Mucosa of descending colon (tissue), 3 donors: ENCODE data around the gene GBP4. TPM values are rescaled to one million over a fixed set of nuclear protein-coding genes. Genes with fewer than 3 reads are reported as not detected.

Experiments used
- ATAC-seq: fragments of 200-7000 bp; cut with Tn5 transposase; one replicate; pipeline ENCODE4 v1.9.1; 2020; ENCODE audit warnings: mild to moderate bottlenecking, moderate library complexity
- DNase-seq, 3 donors: peaks; one replicate each; pipeline ENCODE4 v3.0.0-alpha.2; 2020
- H3K36me3 ChIP-seq: fragments of 200-600 bp; one replicate; pipeline ENCODE4 v1.8.0; 2021; ENCODE audit warnings: low read depth, mild to moderate bottlenecking
- H3K4me1 ChIP-seq: fragments of 200-600 bp; one replicate; pipeline ENCODE4 v1.8.0; 2021; ENCODE audit warnings: low read depth, mild to moderate bottlenecking
- H3K4me3 ChIP-seq: fragments of 200-600 bp; one replicate; pipeline ENCODE4 v1.8.0; 2021; ENCODE audit warnings: mild to moderate bottlenecking
- H3K9me3 ChIP-seq: fragments of 200-600 bp; one replicate; pipeline ENCODE4 v1.8.0; 2021; ENCODE audit warnings: mild to moderate bottlenecking
- CTCF ChIP-seq: fragments of 200-600 bp; IDR thresholded peaks from one replicate; pipeline ENCODE4 v1.8.0; 2022; ENCODE audit warnings: antibody characterized with exemption, mild to moderate bottlenecking
- intact Hi-C, 2 donors: fragments of 100-400 bp; cut with DNase I in 1 of 2; cut with micrococcal nuclease in 1 of 2; formaldehyde crosslinking; loops; one replicate each; pipeline versions ENCODE4 v1.11.0 to v1.11.1; 2022; cut with DNase I, micrococcal nuclease
- total RNA-seq, 3 donors: library from RNA; stranded (reverse); fragmentation: NEBNext Ultra II Directional in 2 of 3; extraction: Animal tissue kit (Norgen Biotek cat#: 25700) in 2 of 3; gene quantifications; one replicate each; pipeline versions ENCODE4 v1.2.1 to v1.2.4, GENCODE V29; 2021 to 2023
- donor health status: DM: no; HTN: no; CAD: no; lungs with moderate emphysema.
- donor health status: DM: no; HTN: no; CAD: no.
- donor health status: DM: no; HTN: yes; CAD: no.

Gene GBP4
- total RNA-seq, 3 donors from 2014 or later = 2.6 to 7.9 (median 7.5) TPM

DNA sequence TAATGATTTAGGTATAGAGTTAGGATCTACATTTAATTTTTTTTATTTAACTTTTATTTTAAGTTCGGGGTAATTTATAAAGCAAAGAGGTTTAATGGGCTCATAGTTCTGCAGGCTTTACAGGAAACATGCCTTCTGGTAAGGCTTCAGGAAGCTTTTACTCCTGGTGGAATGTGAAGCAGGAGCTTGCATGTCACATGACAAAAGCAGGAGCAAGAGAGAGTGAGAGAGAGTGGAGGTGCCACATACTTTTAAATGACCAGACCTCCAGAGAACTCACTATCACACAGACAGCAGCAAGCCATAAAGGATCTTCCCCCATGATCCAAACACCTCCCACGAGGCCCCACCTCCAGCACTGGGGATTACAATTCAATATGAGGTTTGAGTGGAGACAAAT, 55.3 kb downstream of the GBP4 start:
- intact Hi-C loops = no loop called here
- Histone ChIP-seq H3K36me3 (no peaks in the 10 kb centered on the region), H3K4me1 (no peaks in the 10 kb centered on the region), H3K4me3 (no peak overlapping the region), H3K9me3 (no peaks in the 10 kb centered on the region)
- no peak for TF ChIP-seq CTCF
- no peak for DNase-seq
- ATAC-seq = no peak

DNA sequence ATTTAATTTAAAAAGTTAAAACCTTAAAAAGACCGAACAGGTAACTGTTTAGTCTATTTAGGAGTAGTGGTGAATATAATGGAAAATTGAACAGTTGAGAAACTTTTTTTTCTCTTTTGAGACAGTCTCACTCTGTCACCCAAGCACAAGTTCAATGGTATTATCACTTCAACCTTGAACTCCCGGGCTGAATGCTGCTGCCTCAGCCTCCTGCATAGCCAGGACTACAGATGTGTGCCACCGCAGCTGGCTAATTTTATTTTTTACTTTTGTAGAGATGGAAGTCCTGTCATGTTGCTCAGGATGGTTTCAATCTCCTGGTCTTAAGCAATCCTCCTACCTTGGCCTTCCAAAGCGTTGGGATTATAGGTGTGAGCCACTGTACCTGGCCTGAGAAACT, 56.6 kb downstream of the GBP4 start:
- no peaks in the 10 kb centered on the region for H3K9me3 ChIP-seq
- no peak for ATAC-seq

GRCh38 chr1:89133747-89134146, 65.0 kb downstream of the GBP4 start:
- Histone ChIP-seq H3K36me3 (no peaks in the 10 kb centered on the region), H3K4me1 (no peaks in the 10 kb centered on the region), H3K9me3 (no peaks in the 10 kb centered on the region), H3K4me3 (no peak overlapping the region)
- intact Hi-C loops = no loop called here
- no peak for ATAC-seq
- TF ChIP-seq CTCF = no peak
- no peak for DNase-seq

More for the DNA sequence above, 56.6 kb downstream of the GBP4 start:
- no peak for TF ChIP-seq CTCF
- H3K4me1 ChIP-seq = no peaks in the 10 kb centered on the region
- no peak for DNase-seq
- no peak overlapping the region for H3K4me3 ChIP-seq
- no peaks in the 10 kb centered on the region for H3K36me3 ChIP-seq
- intact Hi-C loops = no loop called here

Other genes with a start within 250 kb of the GBP4 start
- 10 to 100 TPM; 15.3 to 34.3 (median 23.8) TPM for gene KYAT3, start 206.3 kb downstream of the GBP4 start, total RNA-seq
- 10 to 100 TPM; 11.8 to 14.0 (median 11.9) TPM for gene RBMXL1, start 206.3 kb downstream of the GBP4 start, total RNA-seq
- gene GBP3, start 176.1 kb downstream of the GBP4 start, total RNA-seq = 100 to 1,000 TPM in 1 of 3 donors, 10 to 100 TPM in 2; 48.4 to 176 (median 60.4) TPM
- 10 to 100 TPM; 12.9 to 39.0 (median 25.5) TPM for gene GBP1, start 133.7 kb downstream of the GBP4 start, total RNA-seq
- 100 to 1,000 TPM in 1 of 3 donors, 10 to 100 TPM in 2; 65.4 to 128 (median 68.9) TPM for gene GBP2, start 72.8 kb downstream of the GBP4 start, total RNA-seq
- gene GBP7, start 22.9 kb downstream of the GBP4 start, total RNA-seq = under 1 TPM in 1 of 3 donors, not detected in 2; 0.12 TPM
- 1 to 10 TPM; 2.1 to 7.3 (median 3.3) TPM for gene GBP5, start 73.9 kb upstream of the GBP4 start, total RNA-seq
- gene GBP6, start 165.1 kb upstream of the GBP4 start, total RNA-seq = under 1 TPM in 1 of 3 donors, not detected in 2; 0.09 TPM